NCI-H1930 (cell line): ENCODE measurements around the gene PBLD.

Source experiments
- DNase-seq, 2 experiments: peaks; one replicate each; lab custom pipeline; 2025; lab: John Stamatoyannopoulos, UW

The PBLD gene

GRCh38 chr10:68332259-68333057 lies at the start of gene PBLD:
Gene PBLD, minus strand, starts transcription at chr10:68332928. Its CDS starts 26,084 bp downstream, at chr10:68306844.
- DNase-seq = peak; percentile 27 to 54

DNA sequence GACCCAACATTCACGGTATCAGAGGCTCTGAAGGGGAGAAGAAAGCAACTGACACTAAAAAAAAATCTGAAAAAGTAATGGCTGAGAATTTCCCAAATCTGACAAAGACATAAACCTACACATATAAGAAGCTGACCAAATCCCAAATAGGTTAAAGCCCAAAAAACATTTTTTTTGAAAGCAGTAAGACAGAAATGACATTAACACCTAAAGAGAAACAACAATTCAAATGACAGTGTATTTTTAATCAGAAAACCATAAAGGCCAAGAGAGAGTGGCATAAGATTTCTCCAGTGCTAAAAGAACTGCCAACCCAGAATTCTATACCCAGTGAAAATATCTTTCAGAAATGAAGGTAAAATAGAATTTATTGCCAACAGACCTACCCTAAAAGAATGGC lies 38.9 kb upstream of the PBLD start:
- DNase-seq = no peak

GRCh38 chr10:68367121-68367520 lies 34.4 kb upstream of the PBLD start:
- DNase-seq = no peak

DNA sequence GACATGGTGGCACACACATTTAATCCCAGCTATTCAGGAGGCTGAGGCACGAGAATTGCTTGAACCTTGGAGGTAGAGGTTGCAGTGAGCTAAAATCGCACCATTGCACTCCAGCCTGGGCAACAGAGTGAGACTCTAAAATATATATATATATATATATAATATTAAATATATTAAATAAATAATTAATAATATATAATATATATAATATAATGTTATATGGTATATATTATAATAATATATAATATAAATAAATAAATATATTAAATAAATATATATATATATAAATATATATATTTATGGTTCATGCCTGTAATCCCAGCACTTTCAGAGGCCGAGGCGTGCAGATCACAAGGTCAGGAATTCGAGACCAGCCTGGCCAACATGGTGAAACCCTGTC lies 33.9 kb upstream of the PBLD start:
- DNase-seq = no peak

DNA sequence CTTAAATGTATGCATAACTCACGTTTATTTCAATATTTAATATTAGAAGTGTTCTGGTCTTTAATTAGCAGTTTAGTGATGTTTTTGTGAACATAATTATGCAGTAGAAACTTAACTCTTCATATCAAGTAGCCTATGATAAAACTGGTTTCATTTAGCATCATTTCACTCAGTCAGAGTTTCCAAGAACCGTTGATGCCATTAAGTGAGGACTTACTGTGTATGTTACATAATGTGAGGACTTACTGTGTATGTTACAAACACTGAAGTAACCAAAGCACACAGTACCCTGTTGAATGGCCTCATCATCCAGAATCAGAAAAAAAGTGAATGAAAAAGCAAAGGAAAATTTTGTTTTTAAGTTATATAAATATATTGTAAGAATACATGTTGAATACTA lies 32.9 kb upstream of the PBLD start:
- DNase-seq = no peak

- no peak for DNase-seq
These were observed 31.6 kb upstream of the PBLD start for GRCh38 chr10:68364101-68364886.

- no peak for DNase-seq
These were observed 29.9 kb upstream of the PBLD start for GRCh38 chr10:68362590-68362989.

GRCh38 chr10:68359189-68359588 lies 26.5 kb upstream of the PBLD start:
- DNase-seq = no peak

GRCh38 chr10:68353537-68353936 lies 20.8 kb upstream of the PBLD start:
- DNase-seq = no peak

- DNase-seq = no peak
These were observed 15.6 kb upstream of the PBLD start for GRCh38 chr10:68348265-68348741.

GRCh38 chr10:68346774-68347173 lies 14.0 kb upstream of the PBLD start:
- DNase-seq = no peak

DNA sequence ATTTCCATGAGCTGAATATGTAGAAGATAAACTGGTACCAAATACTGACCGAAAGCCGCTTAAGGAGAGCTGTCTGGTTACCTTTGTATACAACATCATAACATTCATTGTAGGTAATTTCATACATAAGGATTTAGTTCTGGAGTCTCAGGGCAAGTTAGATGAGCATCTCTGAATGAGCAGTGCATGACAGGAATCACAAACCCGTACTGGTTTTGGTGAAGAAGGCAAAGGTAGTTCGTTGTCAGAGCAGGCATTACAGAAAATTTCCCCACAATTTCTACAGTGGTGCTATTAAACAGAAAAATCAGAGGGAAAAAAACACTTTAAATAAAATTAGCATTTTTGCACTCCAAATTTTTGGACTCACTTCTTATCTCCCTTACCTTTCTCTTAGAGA lies 12.9 kb upstream of the PBLD start:
- DNase-seq = no peak

DNA sequence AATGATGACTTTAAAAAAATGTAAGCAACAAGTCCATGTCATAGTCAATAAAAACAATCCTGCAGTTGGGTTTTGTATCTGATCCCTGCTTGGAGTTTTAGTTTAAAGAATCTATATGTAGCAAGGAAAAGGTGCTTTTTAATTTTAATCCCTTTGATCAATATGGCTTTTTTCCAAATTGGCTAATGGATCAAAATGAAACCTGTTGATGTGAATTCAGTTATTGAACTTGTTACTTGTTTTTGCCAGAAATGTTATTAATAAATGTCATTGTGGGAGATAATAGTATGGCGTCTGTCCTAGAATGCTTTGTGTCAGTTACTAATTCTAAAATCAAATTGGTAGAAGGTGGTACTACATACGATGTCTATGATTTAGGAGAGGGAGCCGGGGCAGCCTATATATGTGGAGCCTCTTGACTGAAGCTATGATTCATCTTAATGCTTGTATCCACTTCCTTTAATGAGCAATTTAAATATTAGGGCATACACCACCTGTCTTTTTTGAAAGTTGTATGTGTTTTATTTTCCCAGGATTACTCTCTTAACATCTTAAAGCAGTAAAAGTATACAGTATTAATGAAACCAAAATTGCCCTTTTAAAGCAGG lies 10.3 kb upstream of the PBLD start:
- DNase-seq = no peak

GRCh38 chr10:68340358-68341080 lies 7.8 kb upstream of the PBLD start:
- DNase-seq = no peak

DNA sequence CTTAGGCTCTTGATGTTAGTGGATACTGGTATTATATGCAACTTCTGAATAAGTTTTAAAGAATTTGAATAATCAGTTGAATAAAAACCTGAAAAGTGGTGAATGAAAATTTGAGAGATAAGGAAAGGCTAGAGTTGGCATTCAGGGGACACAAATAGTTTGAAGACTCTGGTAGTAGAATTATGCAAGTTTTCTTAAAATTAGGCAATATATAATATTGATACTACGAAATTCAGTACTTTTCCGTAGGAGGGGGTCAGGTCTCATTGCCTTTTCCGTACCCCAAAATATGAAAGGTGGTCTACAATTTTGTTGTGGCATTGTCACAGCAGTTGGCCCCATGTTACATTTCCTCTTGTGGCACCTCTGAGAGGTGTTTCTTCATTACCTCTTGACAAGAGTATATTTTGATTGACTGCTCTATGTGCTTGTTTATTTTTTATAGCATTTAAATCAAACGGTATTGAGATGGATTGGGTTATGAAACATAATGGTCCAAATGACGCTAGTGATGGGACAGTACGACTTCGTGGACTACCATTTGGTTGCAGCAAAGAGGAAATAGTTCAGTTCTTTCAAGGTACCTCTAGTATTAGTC lies 4.1 kb upstream of the PBLD start:
- DNase-seq = no peak

DNA sequence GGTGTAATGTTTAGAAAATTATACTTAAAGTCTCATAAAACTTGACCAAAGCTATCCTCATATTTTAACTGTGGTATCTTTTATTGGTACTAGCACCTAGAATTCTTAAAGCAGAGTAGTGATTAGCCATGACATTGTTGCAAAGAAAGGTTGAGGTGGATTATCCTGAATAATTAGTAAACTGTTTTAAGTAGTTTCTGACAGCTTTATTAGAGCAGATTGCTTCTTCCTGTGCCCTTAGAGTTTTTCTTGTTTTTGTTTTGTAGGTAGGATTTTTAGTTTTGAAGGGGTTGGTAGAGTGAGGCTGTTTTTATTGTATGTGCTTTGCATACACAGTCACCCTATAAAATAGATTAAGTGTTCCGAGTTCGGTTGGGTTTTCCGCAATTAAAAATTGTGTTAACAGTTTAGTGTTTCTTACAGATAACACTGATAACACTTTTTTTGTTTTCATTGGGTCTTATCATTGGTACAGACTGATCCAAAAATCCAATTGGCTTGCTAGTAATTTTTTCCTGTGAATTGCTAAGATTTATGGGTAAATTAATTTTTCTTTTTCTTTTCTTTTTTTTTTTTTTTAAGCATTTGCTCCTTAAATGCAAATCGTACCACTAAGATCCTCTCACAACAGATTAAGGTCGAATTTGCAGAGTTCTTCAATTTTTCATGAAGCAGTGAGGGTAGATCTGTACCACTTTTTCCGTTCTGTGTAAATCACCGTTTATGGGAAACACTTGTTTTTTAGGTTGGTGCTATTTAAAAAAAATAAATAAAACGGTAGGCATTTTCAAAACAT lies 2.1 kb upstream of the PBLD start:
- no peak for DNase-seq

DNA sequence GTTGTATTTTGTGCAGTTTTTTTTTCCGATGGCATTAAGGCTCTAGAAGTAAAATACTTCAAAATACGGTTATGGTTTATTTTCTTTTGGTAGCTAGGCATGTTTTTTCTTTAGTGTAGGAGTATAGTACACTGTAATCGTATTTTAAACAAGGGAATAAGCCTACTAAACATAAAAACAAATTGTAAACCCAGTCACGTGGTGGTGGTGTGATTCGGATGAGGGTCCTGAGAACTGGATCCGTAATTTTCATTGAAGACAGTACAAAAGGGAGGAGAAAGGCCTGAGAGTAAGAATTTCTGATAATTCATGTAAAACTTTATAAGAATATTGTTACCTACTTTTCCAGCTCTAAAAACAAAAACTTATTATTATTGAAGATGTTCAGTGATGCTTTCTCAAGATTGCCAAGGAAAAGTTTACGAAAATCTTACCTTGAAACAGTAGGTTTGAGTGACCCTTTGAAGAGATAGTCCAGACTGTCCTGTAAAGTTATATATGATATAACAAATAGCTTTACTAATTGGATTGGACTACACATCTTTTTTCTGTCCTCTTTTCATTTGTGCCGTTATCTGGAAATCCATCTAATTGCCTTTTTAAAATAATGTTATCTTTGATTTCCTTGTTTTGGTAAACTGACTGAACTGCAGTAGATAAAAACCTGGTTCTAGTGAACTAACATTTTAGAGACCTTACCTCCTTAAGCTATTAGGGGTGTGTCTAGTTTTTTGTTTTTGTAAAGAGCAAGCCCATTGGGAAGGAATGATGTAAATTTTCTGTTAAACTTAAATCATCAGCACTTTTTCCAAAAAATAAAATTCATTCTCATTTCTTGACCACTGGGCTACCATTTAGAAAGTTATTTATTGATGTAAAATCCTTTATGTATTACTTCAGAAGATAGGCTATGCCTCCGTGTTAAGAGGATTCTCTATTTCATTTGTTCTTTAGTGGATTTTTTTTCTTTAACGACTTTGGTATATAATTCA lies 1.0 kb upstream of the PBLD start:
- DNase-seq = no peak

DNA sequence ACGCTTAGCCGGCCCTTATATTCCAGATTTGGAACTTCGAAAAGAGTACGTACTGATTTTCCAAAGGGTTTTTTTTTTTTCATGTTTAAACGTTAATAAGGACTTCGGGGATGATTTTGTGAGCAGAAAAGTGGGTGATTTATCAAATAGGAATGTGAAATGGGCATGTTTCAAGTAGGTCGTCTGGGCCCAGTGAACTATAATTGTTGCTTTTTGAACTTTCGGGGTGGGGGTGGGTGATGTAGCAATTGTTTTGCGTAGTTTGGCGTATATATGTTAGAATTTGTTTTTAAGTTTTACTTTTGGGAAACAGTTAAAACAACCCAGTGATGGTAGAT lies 299 bp upstream of the PBLD start:
- no peak for DNase-seq

DNA sequence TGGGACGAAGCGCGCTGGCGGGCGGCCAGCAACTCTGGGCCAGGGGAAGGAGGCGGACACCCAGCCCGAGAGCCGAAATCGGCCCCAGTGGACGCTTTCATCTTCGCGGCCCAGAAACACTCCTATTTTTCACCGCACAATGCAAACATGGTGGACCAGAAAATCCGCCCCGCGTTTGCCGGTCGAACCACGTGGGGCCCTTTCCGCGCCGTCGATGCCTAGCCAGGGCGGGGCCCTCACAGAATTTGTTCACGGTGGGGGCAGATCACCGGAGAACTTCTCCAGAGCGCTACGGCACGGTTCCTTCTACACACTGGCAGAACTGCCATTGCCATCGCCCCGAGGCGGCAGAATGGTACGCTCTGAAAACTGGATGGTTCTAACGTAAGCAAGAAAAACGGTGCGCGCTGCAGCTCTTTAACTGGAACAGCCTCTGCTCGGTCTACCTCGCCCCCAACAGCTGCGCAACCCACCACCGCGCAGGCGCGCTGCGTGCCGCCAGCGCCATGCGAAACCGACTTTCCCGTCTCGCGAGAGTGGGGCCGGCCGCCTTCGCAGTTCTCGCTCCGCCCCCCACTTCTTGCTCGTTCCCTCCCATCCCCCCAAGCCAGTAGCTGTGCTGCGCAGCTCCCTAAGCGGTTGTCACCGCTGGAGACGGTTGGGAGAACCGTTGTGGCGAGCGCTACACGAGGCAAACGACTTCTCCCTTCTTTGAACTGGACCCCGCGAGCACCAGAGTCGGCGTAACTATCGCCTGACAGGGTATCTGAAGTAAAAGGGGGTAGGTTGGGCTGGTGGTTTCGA lies 1.1 kb downstream of the PBLD start, which contains the start of gene HNRNPH3:
TSS of gene HNRNPH3 (plus strand) at position 610 of the 804 bp plus-strand sequence. CDS start 5,158 bp downstream, outside the sequence.
- peak; percentile 90 to 94 for DNase-seq
